GM12878 (cell line): ENCODE measurements around the gene MTMR3. TPM values are rescaled to one million over a fixed set of nuclear protein-coding genes. Genes with fewer than 3 reads are reported as not detected.

Source experiments
- ATAC-seq: fragments of 200-7000 bp; cut with Tn5 transposase; 3 replicates; pipeline ENCODE4 v1.9.1; 2020; ENCODE audit warnings: mild to moderate bottlenecking, moderate library complexity
- BruUV-seq: library from RNA; stranded (reverse); fragments of 400-500 nt; replicated peaks from 2 replicates; lab custom pipeline; 2021; lab: Mats Ljungman, UMichigan
- CTCF ChIA-PET: fragments of 300-600 bp; sonication (Branson Sonifier 250); formaldehyde crosslinking; extraction: SDS; loops from one replicate; lab custom pipeline; 2021; ENCODE audit warnings: inconsistent platforms; lab: Yijun Ruan, JAX
- POLR2A ChIA-PET: fragments of 350-600 bp; formaldehyde crosslinking; extraction: SDS; loops from one replicate; lab custom pipeline; 2021; ENCODE audit warnings: inconsistent platforms; lab: Charles Lee
- RAD21 ChIA-PET: fragments of 300-600 bp; sonication (Branson Sonifier 250); formaldehyde crosslinking; loops from one replicate; lab custom pipeline; 2023; ENCODE audit warnings: antibody characterized with exemption; ENCODE audit not compliant: unreplicated experiment; lab: Charles Lee
- SMC1A ChIA-PET: fragments of 300-600 bp; sonication (Branson Sonifier 250); formaldehyde crosslinking; loops from one replicate; lab custom pipeline; 2023; ENCODE audit not compliant: unreplicated experiment, uncharacterized antibody; lab: Charles Lee
- DNase-seq: peaks from one replicate; pipeline ENCODE4 v3.0.0-alpha.2; 2011; ENCODE audit warnings: low read depth, low spot score
- FAIRE-seq: peaks from 3 replicates; lab custom pipeline; 2011; peaks lifted over from hg19 to GRCh38; lab: Jason Lieb, UNC
- H2AFZ ChIP-seq: 2 replicates; pipeline ENCODE4 v1.6.0; 2011; ENCODE audit warnings: low read depth, low read length, control low read depth; ENCODE audit not compliant: control insufficient read depth
- H3K27ac ChIP-seq: 2 replicates; pipeline ENCODE4 v1.5.1; 2011; ENCODE audit warnings: control low read depth; ENCODE audit not compliant: control insufficient read depth, insufficient read depth
- H3K27me3 ChIP-seq, 2 experiments: replicated peaks in 1 of 2; 2 replicates each; pipeline versions ENCODE4 v1.6.0 to v1.6.1; 2011; ENCODE audit warnings: low read length in 1 of 2; ENCODE audit not compliant: control insufficient read depth in 2 of 2, insufficient read depth in 2 of 2
- H3K36me3 ChIP-seq, 2 experiments: 2 replicates each; pipeline ENCODE4 v1.5.1; 2011; ENCODE audit warnings: low read length in 1 of 2; ENCODE audit not compliant: control insufficient read depth in 2 of 2, insufficient read depth in 2 of 2
- H3K4me1 ChIP-seq: 2 replicates; pipeline ENCODE4 v1.6.1; 2011; ENCODE audit warnings: mild to moderate bottlenecking, low read length, moderate library complexity, mixed read lengths; ENCODE audit not compliant: control insufficient read depth, insufficient read depth
- H3K4me2 ChIP-seq: 2 replicates; pipeline ENCODE4 v1.6.0; 2011; ENCODE audit warnings: control low read depth; ENCODE audit not compliant: control insufficient read depth, insufficient read depth
- H3K4me3 ChIP-seq: fragments of 200-600 bp; sonication (generic); 2 replicates; pipeline ENCODE4 v1.5.1; 2016
- H3K79me2 ChIP-seq: 2 replicates; pipeline ENCODE4 v1.6.0; 2011; ENCODE audit warnings: low read length; ENCODE audit not compliant: control insufficient read depth, insufficient read depth
- H3K9ac ChIP-seq: 2 replicates; pipeline ENCODE4 v1.8.0; 2011; ENCODE audit warnings: low read length, control low read depth, mixed read lengths; ENCODE audit not compliant: control insufficient read depth, insufficient read depth
- H3K9me3 ChIP-seq: replicated peaks from 3 replicates; pipeline ENCODE4 v1.5.1; 2011; ENCODE audit warnings: mild to moderate bottlenecking, low read length; ENCODE audit not compliant: control insufficient read depth, insufficient read depth
- H4K20me1 ChIP-seq: 2 replicates; pipeline ENCODE4 v1.6.0; 2011; ENCODE audit not compliant: control insufficient read depth, insufficient read depth
- ETV6 ChIP-seq, 2 experiments: fragments of 450-650 bp in 1 of 2; IDR thresholded peaks in 1 of 2; conservative IDR thresholded peaks in 1 of 2; 2 replicates each; pipeline ENCODE4 v1.6.1; 2014; ENCODE audit warnings: antibody characterized with exemption in 1 of 2, borderline replicate concordance in 1 of 2, low read depth in 1 of 2, mild to moderate bottlenecking in 1 of 2, moderate library complexity in 1 of 2
- PKNOX1 ChIP-seq: fragments of 450-650 bp; IDR thresholded peaks from 2 replicates; pipeline ENCODE4 v1.6.1; 2016; ENCODE audit warnings: mild to moderate bottlenecking
- SIX5 ChIP-seq: IDR thresholded peaks from 2 replicates; pipeline ENCODE4 v1.6.1; 2011; ENCODE audit warnings: mild to moderate bottlenecking, low read depth, low read length, moderate library complexity; ENCODE audit not compliant: severe bottlenecking
- ZNF207 ChIP-seq: fragments of 450-650 bp; IDR thresholded peaks from 2 replicates; pipeline ENCODE4 v1.6.1; 2014; ENCODE audit warnings: antibody characterized with exemption, mild to moderate bottlenecking, borderline replicate concordance
- WGBS: methylation state at CpG from one replicate; pipeline ENCODE4 v1.1.6; 2016; ENCODE audit warnings: low lambda C conversion rate; ENCODE audit not compliant: insufficient replicate concordance, insufficient coverage; ENCODE audit errors: missing lambda C conversion rate; 5-methylcytosine and 5-hydroxymethylcytosine counted together
- in situ Hi-C: fragments of 300-500 bp; cut with MboI; formaldehyde crosslinking; loops from 9 replicates; pipeline ENCODE4 v1.14.3; 2018; ENCODE audit warnings: mixed read lengths
- intact Hi-C: fragments of 100-400 bp; cut with micrococcal nuclease; formaldehyde crosslinking; loops from one replicate; pipeline ENCODE4 v1.14.2; 2022; ENCODE audit not compliant: unreplicated experiment
- polyA plus RNA-seq, 11 experiments: library from polyadenylated mRNA; depleted of rRNA in 4 of 11; unstranded in 6 of 11; stranded (reverse) in 5 of 11; fragments of >200 nt; fragmentation: Nextera tagmentation in 4 of 11; fragmentation: Illumina TruSeq in 1 of 11; extraction: Ambion mirVana in 4 of 11; extraction: Trizol in 1 of 11; gene quantifications; 1 replicate in 1 of 11; 2 replicates in 10 of 11; pipeline versions ENCODE4 v1.2.1 to v1.2.3, GENCODE V29; 2011 to 2016; ENCODE audit warnings: inconsistent platforms in 2 of 11, missing spikeins in 2 of 11, low read depth in 1 of 11
- total RNA-seq, 4 experiments: library from RNA; depleted of rRNA in 3 of 4; stranded (reverse); fragments of >200 nt in 3 of 4; fragmentation: Illumina TruSeq in 1 of 4; extraction: Trizol in 1 of 4; gene quantifications; 2 replicates each; pipeline versions ENCODE4 v1.2.1 to v1.2.3, GENCODE V29; 2013 to 2021
- TF ChIP-seq, protein P1 (sequence below): IDR thresholded peaks from 2 replicates; pipeline ENCODE4 v1.6.1; 2012; ENCODE audit warnings: improper control_type of control experiment, low read depth, low read length; ENCODE audit not compliant: insufficient replicate concordance

MTMR3 gene
- total and polyA plus RNA-seq, 10 of the 15 experiments (the other 5 are each of a cell fraction or from before 2014, with no cell fraction given), result 1.4 to 23.7 (median 10.6) TPM

DNA sequence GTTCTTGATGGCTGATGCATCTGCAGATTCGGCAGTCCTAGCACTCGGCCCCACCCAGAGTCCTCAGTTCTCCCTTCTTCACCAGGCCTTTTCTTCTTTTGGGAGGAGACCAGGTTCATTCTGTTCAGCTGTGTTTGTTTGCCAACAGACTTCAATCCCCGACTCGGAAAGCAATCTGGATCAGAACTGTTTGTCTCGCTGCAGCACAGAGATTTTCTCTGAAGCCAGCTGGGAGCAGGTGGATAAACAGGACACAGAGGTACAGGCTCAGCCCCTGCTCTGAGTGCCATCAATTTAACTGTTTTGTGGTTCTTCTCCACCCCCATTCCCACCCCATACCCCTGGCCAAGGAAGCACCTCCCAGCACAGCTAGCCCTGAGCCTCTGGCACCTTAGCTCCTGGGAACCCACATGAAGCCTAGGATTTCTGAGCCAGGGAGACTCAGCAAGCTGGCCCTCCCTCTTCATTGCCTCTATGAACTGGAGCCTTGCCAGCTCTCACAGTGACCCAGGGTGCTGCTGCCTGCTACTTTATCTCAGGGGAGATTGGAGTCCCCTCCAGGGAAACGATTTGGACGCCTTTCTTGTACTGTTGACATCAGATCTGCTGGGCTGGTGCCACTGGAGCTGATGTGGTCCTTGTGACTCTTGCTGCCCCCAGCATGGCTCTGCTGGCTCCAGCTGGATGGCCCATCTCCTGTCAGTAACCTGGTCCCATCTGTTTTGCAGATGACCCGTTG lies 139.1 kb downstream of the MTMR3 start (continued):
- TF ChIP-seq, protein P1, sequence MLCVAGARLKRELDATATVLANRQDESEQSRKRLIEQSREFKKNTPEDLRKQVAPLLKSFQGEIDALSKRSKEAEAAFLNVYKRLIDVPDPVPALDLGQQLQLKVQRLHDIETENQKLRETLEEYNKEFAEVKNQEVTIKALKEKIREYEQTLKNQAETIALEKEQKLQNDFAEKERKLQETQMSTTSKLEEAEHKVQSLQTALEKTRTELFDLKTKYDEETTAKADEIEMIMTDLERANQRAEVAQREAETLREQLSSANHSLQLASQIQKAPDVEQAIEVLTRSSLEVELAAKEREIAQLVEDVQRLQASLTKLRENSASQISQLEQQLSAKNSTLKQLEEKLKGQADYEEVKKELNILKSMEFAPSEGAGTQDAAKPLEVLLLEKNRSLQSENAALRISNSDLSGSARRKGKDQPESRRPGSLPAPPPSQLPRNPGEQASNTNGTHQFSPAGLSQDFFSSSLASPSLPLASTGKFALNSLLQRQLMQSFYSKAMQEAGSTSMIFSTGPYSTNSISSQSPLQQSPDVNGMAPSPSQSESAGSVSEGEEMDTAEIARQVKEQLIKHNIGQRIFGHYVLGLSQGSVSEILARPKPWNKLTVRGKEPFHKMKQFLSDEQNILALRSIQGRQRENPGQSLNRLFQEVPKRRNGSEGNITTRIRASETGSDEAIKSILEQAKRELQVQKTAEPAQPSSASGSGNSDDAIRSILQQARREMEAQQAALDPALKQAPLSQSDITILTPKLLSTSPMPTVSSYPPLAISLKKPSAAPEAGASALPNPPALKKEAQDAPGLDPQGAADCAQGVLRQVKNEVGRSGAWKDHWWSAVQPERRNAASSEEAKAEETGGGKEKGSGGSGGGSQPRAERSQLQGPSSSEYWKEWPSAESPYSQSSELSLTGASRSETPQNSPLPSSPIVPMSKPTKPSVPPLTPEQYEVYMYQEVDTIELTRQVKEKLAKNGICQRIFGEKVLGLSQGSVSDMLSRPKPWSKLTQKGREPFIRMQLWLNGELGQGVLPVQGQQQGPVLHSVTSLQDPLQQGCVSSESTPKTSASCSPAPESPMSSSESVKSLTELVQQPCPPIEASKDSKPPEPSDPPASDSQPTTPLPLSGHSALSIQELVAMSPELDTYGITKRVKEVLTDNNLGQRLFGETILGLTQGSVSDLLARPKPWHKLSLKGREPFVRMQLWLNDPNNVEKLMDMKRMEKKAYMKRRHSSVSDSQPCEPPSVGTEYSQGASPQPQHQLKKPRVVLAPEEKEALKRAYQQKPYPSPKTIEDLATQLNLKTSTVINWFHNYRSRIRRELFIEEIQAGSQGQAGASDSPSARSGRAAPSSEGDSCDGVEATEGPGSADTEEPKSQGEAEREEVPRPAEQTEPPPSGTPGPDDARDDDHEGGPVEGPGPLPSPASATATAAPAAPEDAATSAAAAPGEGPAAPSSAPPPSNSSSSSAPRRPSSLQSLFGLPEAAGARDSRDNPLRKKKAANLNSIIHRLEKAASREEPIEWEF, result no peak
- TF ChIP-seq ETV6 (conservative IDR thresholded peaks at IDR 0.05 in 1 of 2, IDR thresholded peaks at IDR 0.05 in 1 of 2; ENCODE audit: borderline replicate concordance in 1 of 2, low read depth in 1 of 2) (no peak), SIX5 (no peak)

- H3K36me3 ChIP-seq, result peaks cover 9 to 16% of the 10 kb centered on the region in 2 experiments
- no peak for FAIRE-seq
- H3K4me1 ChIP-seq, result no peaks in the 10 kb centered on the region
- DNase-seq, result no peak
- ChIA-PET POLR2A (no interaction called here), SMC1A (no interaction called here), RAD21 (interaction anchor here (1.6 to 1.9 kb wide), 2 partner anchors 18 to 66 kb away, joined by 3 to 6 read pairs; no protein-coding TSS in a partner anchor)
- BruUV-seq, result no TSS peak
- in situ Hi-C loops (no loop called here), intact Hi-C loops (no loop called here)
- H3K4me2 ChIP-seq, result no peak overlapping the region
- H3K27me3 ChIP-seq, result no peaks in the 10 kb centered on the region
- H3K27ac ChIP-seq, result no peak overlapping the region
- no peak for ATAC-seq
- no peak overlapping the region for H3K9ac ChIP-seq
- no peaks in the 10 kb centered on the region for H3K9me3 ChIP-seq
- H2AFZ ChIP-seq, result no peak overlapping the region
- no peaks in the 10 kb centered on the region for H3K79me2 ChIP-seq
- TF ChIP-seq PKNOX1 (no peak), ZNF207 (no peak)
- TF ChIP-seq, all 136 proteins: peak for 0
- CTCF ChIA-PET, result interaction anchor here (1.1 to 1.6 kb wide), 2 partner anchors 66 to 334 kb away, joined by 3 to 5 read pairs; no protein-coding TSS in a partner anchor
- 70% methylated on average over 4 of the region's 4 CpGs for WGBS
- Histone ChIP-seq H4K20me1 (no peaks in the 10 kb centered on the region), H3K4me3 (no peak overlapping the region)
These were observed 140.2 kb downstream of the MTMR3 start for GRCh38 chr22:30023099-30023660.
